Lung (tissue), 12 donors: ENCODE data around the gene HSD3B7. TPM values are rescaled to one million over a fixed set of nuclear protein-coding genes. Genes with fewer than 3 reads are reported as not detected.

ENCODE experiments used
- ATAC-seq: fragments of 200-7000 bp; cut with Tn5 transposase; one replicate; pipeline ENCODE4 v1.9.1; 2020; ENCODE audit warnings: moderate number of reproducible peaks; ENCODE audit not compliant: insufficient read depth, low FRiP score
- DNase-seq, 3 donors: peaks; one replicate each; pipeline ENCODE4 v3.0.0-alpha.2; 2013 to 2017
- H3K27ac ChIP-seq, 2 donors: one replicate each; pipeline ENCODE4 v1.5.1; 2013; ENCODE audit warnings: mild to moderate bottlenecking in 2 of 2, moderate library complexity in 2 of 2, control low read depth in 1 of 2, inconsistent platforms in 1 of 2, low read depth in 1 of 2, low read length in 1 of 2
- H3K27me3 ChIP-seq, 3 donors: one replicate each; pipeline ENCODE4 v1.5.1; 2013; ENCODE audit warnings: low read length in 2 of 3; ENCODE audit not compliant: control insufficient read depth in 3 of 3, insufficient read depth in 3 of 3
- H3K36me3 ChIP-seq, 4 donors: one replicate each; pipeline ENCODE4 v1.5.1; 2013; ENCODE audit warnings: low read length in 4 of 4, mild to moderate bottlenecking in 1 of 4, moderate library complexity in 1 of 4; ENCODE audit not compliant: control insufficient read depth in 4 of 4, insufficient read depth in 4 of 4
- H3K4me1 ChIP-seq, 5 donors: one replicate each; pipeline ENCODE4 v1.5.1; 2013; ENCODE audit warnings: low read length in 5 of 5, mild to moderate bottlenecking in 2 of 5, moderate library complexity in 1 of 5; ENCODE audit not compliant: control insufficient read depth in 5 of 5, insufficient read depth in 5 of 5
- H3K4me3 ChIP-seq: one replicate; pipeline ENCODE4 v1.5.1; 2013; ENCODE audit warnings: mild to moderate bottlenecking, control low read depth, moderate library complexity
- H3K9ac ChIP-seq, 2 donors: one replicate each; pipeline ENCODE4 v1.5.1; 2013; ENCODE audit warnings: low read length in 2 of 2, control low read depth in 1 of 2; ENCODE audit not compliant: insufficient read depth in 1 of 2
- H3K9me3 ChIP-seq, 4 donors: one replicate each; pipeline ENCODE4 v1.5.1; 2013; ENCODE audit warnings: low read length in 3 of 4, mild to moderate bottlenecking in 1 of 4, moderate library complexity in 1 of 4; ENCODE audit not compliant: control insufficient read depth in 4 of 4, insufficient read depth in 3 of 4
- CTCF ChIP-seq: IDR thresholded peaks from 2 replicates; pipeline ENCODE4 v1.5.1; 2012; ENCODE audit warnings: mild to moderate bottlenecking; ENCODE audit errors: control extremely low read depth, extremely low read depth
- WGBS, 2 donors: extraction: QIAGEN DNeasy Blood & Tissue Kit; methylation state at CpG; one replicate each; pipeline ENCODE4 v1.1.7; 2013; 5-methylcytosine and 5-hydroxymethylcytosine counted together
- polyA plus RNA-seq, 2 donors: library from polyadenylated mRNA; stranded (reverse); fragments of 200-250 nt; gene quantifications; one replicate each; pipeline ENCODE4 v1.2.1, GENCODE V29; 2013
- total RNA-seq, 2 donors: library from RNA; depleted of rRNA in 1 of 2; stranded (reverse); fragments of >200 nt in 1 of 2; gene quantifications; one replicate each; pipeline ENCODE4 v1.2.1, GENCODE V29; 2014 to 2021
- donor health status: control.
- donor health status: control.
- donor health status: Bipolar disorder and iron deficiency.
- donor health status: healthy.
- donor health status: DM: yes; HTN: yes; CAD: no.

HSD3B7 gene
- total and polyA plus RNA-seq, 4 donors = 6.2 to 34.5 (median 20.7) TPM

- Histone ChIP-seq H3K9ac (no peak overlapping the region), H3K36me3 (no peaks in the 10 kb centered on the region), H3K27ac (no peak overlapping the region), H3K27me3 (no peaks in the 10 kb centered on the region), H3K4me3 (no peak overlapping the region), H3K4me1 (no peaks in the 10 kb centered on the region), H3K9me3 (no peaks in the 10 kb centered on the region)
- no peak for TF ChIP-seq CTCF
- 86 to 91% methylated on average over 3 of the region's 3 CpGs for WGBS, 2 donors
- DNase-seq = no peak
- ATAC-seq = no peak
These were observed 35.5 kb downstream of the HSD3B7 start for GRCh38 chr16:31020536-31020935.

GRCh38 chr16:31022544-31023251, 37.7 kb downstream of the HSD3B7 start:
- Histone ChIP-seq H3K9me3 (no peaks in the 10 kb centered on the region), H3K27ac (no peak overlapping the region), H3K4me3 (no peak overlapping the region), H3K27me3 (no peaks in the 10 kb centered on the region), H3K9ac (no peak overlapping the region), H3K4me1 (no peaks in the 10 kb centered on the region), H3K36me3 (no peaks in the 10 kb centered on the region)
- no peak for DNase-seq
- WGBS, 2 donors = 87 to 88% methylated on average over 12 of the region's 12 CpGs
- ATAC-seq = no peak
- TF ChIP-seq CTCF = no peak

- WGBS, 2 donors = 92 to 98% methylated on average over 4 of the region's 4 CpGs
- no peak for ATAC-seq
- no peak for DNase-seq
- Histone ChIP-seq H3K4me3 (no peak overlapping the region), H3K27me3 (no peaks in the 10 kb centered on the region), H3K4me1 (no peaks in the 10 kb centered on the region), H3K9me3 (no peaks in the 10 kb centered on the region), H3K9ac (no peak overlapping the region), H3K27ac (no peak overlapping the region), H3K36me3 (no peaks in the 10 kb centered on the region)
- no peak for TF ChIP-seq CTCF
These were observed 38.2 kb downstream of the HSD3B7 start for GRCh38 chr16:31023252-31023602.

GRCh38 chr16:31023627-31024226, 38.7 kb downstream of the HSD3B7 start:
- 73 to 80% methylated on average over 6 of the region's 6 CpGs for WGBS, 2 donors
- no peak overlapping the region for H3K9ac ChIP-seq
- no peak for TF ChIP-seq CTCF
- H3K27me3 ChIP-seq = no peaks in the 10 kb centered on the region
- no peaks in the 10 kb centered on the region for H3K4me1 ChIP-seq
- DNase-seq (no peak), ATAC-seq (no peak)
- no peak overlapping the region for H3K27ac ChIP-seq
- H3K36me3 ChIP-seq = no peaks in the 10 kb centered on the region
- H3K4me3 ChIP-seq = no peak overlapping the region
- H3K9me3 ChIP-seq = no peaks in the 10 kb centered on the region
